HG03460 (cell line): Measurements from ENCODE around the gene EGFL6.
A peak's percentile ranks its signal among the peaks of the same experiment; 100 is the strongest.
"Not testable (repeated sequence)": the region's sequence is repeated elsewhere in the genome, so short reads cannot be mapped to it uniquely, and the experiment has no call there.

Experiments
- ATAC-seq: cut with Tn5 transposase; IDR thresholded peaks from one replicate; pipeline ENCODE4 v1.9.1; 2021; ENCODE audit not compliant: unreplicated experiment

Gene EGFL6

GRCh38 chrX:13652287-13652793 lies 82.9 kb downstream of the EGFL6 start:
- ATAC-seq, result no peak

- peak; percentile 92 for ATAC-seq
Observed at GRCh38 chrX:13652850-13653693, 83.7 kb downstream of the EGFL6 start, which contains the start of gene TCEANC. Gene TCEANC, plus strand, starts transcription at chrX:13653141. Its CDS starts 9,368 bp downstream, at chrX:13662509.

GRCh38 chrX:13654116-13654515 lies 84.7 kb downstream of the EGFL6 start:
- ATAC-seq, result no peak

- ATAC-seq, result no peak
Observed at GRCh38 chrX:13655674-13656073, 86.3 kb downstream of the EGFL6 start.

- no peak for ATAC-seq
Observed at GRCh38 chrX:13658602-13659001, 89.2 kb downstream of the EGFL6 start.

- ATAC-seq, result no peak
Observed at GRCh38 chrX:13659063-13659462, 89.7 kb downstream of the EGFL6 start.

- no peak for ATAC-seq
Observed at GRCh38 chrX:13661735-13662288, 92.4 kb downstream of the EGFL6 start.

GRCh38 chrX:13662355-13662791 lies 93.0 kb downstream of the EGFL6 start:
- ATAC-seq, result no peak

GRCh38 chrX:13664020-13664419 lies 94.6 kb downstream of the EGFL6 start:
- no peak for ATAC-seq

- ATAC-seq, result no peak
Observed at GRCh38 chrX:13666836-13667235, 97.4 kb downstream of the EGFL6 start.

GRCh38 chrX:13667919-13668318 lies 98.5 kb downstream of the EGFL6 start:
- no peak for ATAC-seq

- ATAC-seq, result peak; percentile 69
Observed at GRCh38 chrX:13669246-13669737, 99.9 kb downstream of the EGFL6 start.

GRCh38 chrX:13669755-13670154 lies 100.4 kb downstream of the EGFL6 start:
- not testable (repeated sequence) for ATAC-seq

GRCh38 chrX:13670197-13670596 lies 100.8 kb downstream of the EGFL6 start:
- ATAC-seq, result no peak

GRCh38 chrX:13673016-13673415 lies 103.6 kb downstream of the EGFL6 start:
- ATAC-seq, result no peak

GRCh38 chrX:13676885-13677284 lies 107.5 kb downstream of the EGFL6 start:
- ATAC-seq, result no peak

- not testable (repeated sequence) for ATAC-seq
Observed at GRCh38 chrX:13679700-13680099, 110.3 kb downstream of the EGFL6 start.

- ATAC-seq, result no peak
Observed at GRCh38 chrX:13681595-13681994, 112.2 kb downstream of the EGFL6 start.
